Stimulated activated memory B cell treated with anti-CD40 and anti-IgM and Interleukin-4, amounts not matched to agents 10 μg/mL and 1 μg/mL and 100 μg/mL, for 72 hours (primary cell): ENCODE data around the gene KRTAP10-12.

Experiments
- ATAC-seq: fragments of 150-1000 bp; cut with Tn5 transposase; 2 replicates; pipeline ENCODE4 v1.10.0; 2021
- H3K27ac Mint-ChIP-seq: one replicate; pipeline ENCODE4 v1.8.0; 2022; ENCODE audit warnings: mild to moderate bottlenecking, mixed read lengths
- H3K27me3 Mint-ChIP-seq: one replicate; pipeline ENCODE4 v1.8.0; 2022; ENCODE audit warnings: mixed read lengths
- H3K36me3 Mint-ChIP-seq: one replicate; pipeline ENCODE4 v1.8.0; 2022; ENCODE audit warnings: mixed read lengths
- H3K4me1 Mint-ChIP-seq: one replicate; pipeline ENCODE4 v1.8.0; 2022; ENCODE audit warnings: mixed read lengths
- H3K4me3 Mint-ChIP-seq: one replicate; pipeline ENCODE4 v1.8.0; 2022; ENCODE audit warnings: mild to moderate bottlenecking, moderate library complexity, mixed read lengths
- H3K9me3 Mint-ChIP-seq: one replicate; pipeline ENCODE4 v1.8.0; 2022; ENCODE audit warnings: mixed read lengths

The KRTAP10-12 gene

DNA sequence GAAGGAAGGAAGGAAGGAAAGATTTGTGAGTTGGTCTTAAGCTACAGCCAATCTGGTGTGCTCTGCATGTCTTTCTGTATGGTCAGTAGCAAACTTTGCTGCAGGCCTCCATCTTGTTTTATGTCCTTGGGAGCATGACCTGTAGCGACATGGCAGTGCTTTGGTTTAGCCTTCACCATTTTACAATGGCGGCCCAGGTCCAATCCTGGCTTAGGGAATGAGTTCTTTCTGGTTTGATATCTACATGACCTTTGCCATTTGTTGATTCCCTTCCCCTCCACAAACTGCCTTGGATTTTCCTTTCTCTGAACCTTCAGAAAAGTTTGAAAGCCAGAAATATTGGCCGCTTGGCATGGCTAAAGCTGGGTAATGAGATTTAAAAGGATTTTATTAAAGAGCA, 44.9 kb downstream of the KRTAP10-12 start:
- no peaks in the 10 kb centered on the region for H3K36me3 Mint-ChIP-seq
- H3K4me3 Mint-ChIP-seq = no peak overlapping the region
- peaks cover 3% of the 10 kb centered on the region for H3K9me3 Mint-ChIP-seq
- H3K27ac Mint-ChIP-seq = no peak overlapping the region
- no peak for ATAC-seq
- H3K27me3 Mint-ChIP-seq = peaks cover 8% of the 10 kb centered on the region
- H3K4me1 Mint-ChIP-seq = no peaks in the 10 kb centered on the region

DNA sequence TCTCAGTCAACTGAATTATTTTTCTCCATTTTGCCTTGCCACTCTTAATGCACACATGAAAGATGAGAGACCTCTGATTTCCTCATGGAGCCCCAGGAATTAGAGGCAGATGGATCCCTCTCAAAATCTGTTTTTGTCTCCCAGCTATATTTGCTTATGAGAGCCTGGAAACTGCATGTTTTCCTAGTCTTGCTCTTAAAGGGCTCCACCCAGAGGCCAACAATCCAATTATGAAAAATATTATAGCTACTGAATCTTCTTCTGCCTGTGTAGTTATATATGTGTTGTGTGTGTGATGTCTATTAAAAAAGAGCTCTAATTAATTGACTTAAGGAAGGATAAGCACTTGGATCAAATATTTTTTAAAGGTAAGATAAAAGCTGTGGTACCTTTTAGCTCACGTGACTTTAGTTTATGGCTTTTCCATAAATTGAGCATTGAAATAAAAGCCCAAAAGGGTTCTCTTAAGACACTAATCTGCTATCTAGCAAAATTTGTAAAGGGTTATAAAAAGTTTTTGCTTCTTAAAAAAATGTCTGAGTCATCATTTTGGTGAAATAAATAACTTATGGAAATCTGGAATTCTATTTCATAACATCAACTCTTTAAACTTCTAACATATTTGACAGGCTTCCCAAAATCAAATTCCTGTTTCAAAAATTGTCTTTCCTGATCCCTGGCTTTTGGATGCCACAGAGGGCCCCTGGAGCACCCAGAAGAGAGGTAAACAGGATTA, 45.6 kb downstream of the KRTAP10-12 start:
- H3K4me3 Mint-ChIP-seq = no peak overlapping the region
- H3K27ac Mint-ChIP-seq = no peak overlapping the region
- ATAC-seq = no peak
- H3K27me3 Mint-ChIP-seq = peaks cover 8% of the 10 kb centered on the region
- peaks cover 3% of the 10 kb centered on the region for H3K9me3 Mint-ChIP-seq
- no peaks in the 10 kb centered on the region for H3K4me1 Mint-ChIP-seq
- H3K36me3 Mint-ChIP-seq = no peaks in the 10 kb centered on the region
